ENCODE measurements around the gene KAT6B.

- TF ChIP-seq CTCF (IDR thresholded peaks at IDR 0.05; ENCODE audit: poor library complexity): no peak
- TF ChIP-seq EZH2 (IDR thresholded peaks at IDR 0.05; ENCODE audit: borderline replicate concordance): no peak
- TF ChIP-seq EZH2phosphoT487 (IDR thresholded peaks at IDR 0.05; ENCODE audit: low read depth, severe bottlenecking, unreplicated experiment): no peak
These were observed 4.3 kb upstream of the KAT6B start for GRCh38 chr10:74822101-74822500.

Measured in hepatocyte (in vitro differentiated cells).